Vagina (tissue), 2 donors: Measurements from ENCODE around the gene SEZ6L.

ENCODE experiments used
- CTCF ChIP-seq, 3 experiments: fragments of 450-650 bp in 2 of 3; fragments of 200-600 bp in 1 of 3; sonication (generic) in 1 of 3; IDR thresholded peaks; one replicate each; pipeline ENCODE4 v1.5.1; 2017 to 2019; ENCODE audit warnings: antibody characterized with exemption in 3 of 3, mild to moderate bottlenecking in 2 of 3, moderate library complexity in 2 of 3
- POLR2A ChIP-seq, 2 donors: fragments of 450-650 bp; IDR thresholded peaks; one replicate each; pipeline ENCODE4 v1.6.1; 2017; ENCODE audit warnings: antibody characterized with exemption in 2 of 2, mild to moderate bottlenecking in 2 of 2, moderate library complexity in 2 of 2
- POLR2AphosphoS5 ChIP-seq, 2 donors: sonication (generic); formaldehyde crosslinking; IDR thresholded peaks; one replicate each; pipeline ENCODE4 v1.9.0; 2017; ENCODE audit warnings: antibody characterized with exemption in 2 of 2, mild to moderate bottlenecking in 2 of 2, low read depth in 1 of 2; ENCODE audit not compliant: insufficient read depth in 1 of 2

- TF ChIP-seq POLR2A (IDR thresholded peaks at IDR 0.05) (no peak), CTCF (IDR thresholded peaks at IDR 0.05) (no peak), POLR2AphosphoS5 (IDR thresholded peaks at IDR 0.05; ENCODE audit: insufficient read depth in 1 of 2, low read depth in 1 of 2) (no peak)
Observed at GRCh38 chr22:26164174-26164573, 5.1 kb upstream of the SEZ6L start.
